SK-N-SH treated with all-trans-retinoic acid at 6 μM for 48 hours (cell line): ENCODE data around the gene CARM1.

ENCODE experiments used
- ATAC-seq: fragments of 200-7000 bp; cut with Tn5 transposase; 3 replicates; pipeline ENCODE4 v1.9.1; 2020; ENCODE audit warnings: mild to moderate bottlenecking, moderate library complexity
- ARNTL ChIP-seq: fragments of 450-650 bp; formaldehyde crosslinking; IDR thresholded peaks from 2 replicates; pipeline ENCODE4 v1.5.0; 2020; ENCODE audit warnings: low read depth, mild to moderate bottlenecking, moderate library complexity, borderline replicate concordance
- BACH2 ChIP-seq: fragments of 250-450 bp; sonication (Bioruptor Pico); IDR thresholded peaks from 2 replicates; pipeline ENCODE4 v1.9.0; 2021; ENCODE audit warnings: mild to moderate bottlenecking, borderline replicate concordance
- CREB5 ChIP-seq: fragments of 250-450 bp; sonication (Bioruptor Pico); IDR thresholded peaks from 2 replicates; pipeline ENCODE4 v1.5.1; 2020; ENCODE audit warnings: low read depth, mild to moderate bottlenecking, moderate library complexity
- CSDC2 ChIP-seq: fragments of 250-450 bp; sonication (Bioruptor Pico); IDR thresholded peaks from 2 replicates; pipeline ENCODE4 v1.5.0; 2020; ENCODE audit warnings: mild to moderate bottlenecking, moderate library complexity
- CSRNP3 ChIP-seq: fragments of 250-450 bp; sonication (Bioruptor Pico); IDR thresholded peaks from 2 replicates; pipeline ENCODE4 v1.5.1; 2021; ENCODE audit warnings: mild to moderate bottlenecking, moderate library complexity
- ESRRG ChIP-seq: fragments of 250-450 bp; sonication (Bioruptor Pico); IDR thresholded peaks from 2 replicates; pipeline ENCODE4 v1.6.1; 2021; ENCODE audit warnings: mild to moderate bottlenecking
- GLIS3 ChIP-seq: fragments of 250-450 bp; sonication (Bioruptor Pico); IDR thresholded peaks from 2 replicates; pipeline ENCODE4 v1.5.0; 2020; ENCODE audit warnings: mild to moderate bottlenecking, moderate library complexity
- ISL1 ChIP-seq: fragments of 250-450 bp; sonication (Bioruptor Pico); IDR thresholded peaks from 2 replicates; pipeline ENCODE4 v2.1.2; 2022; ENCODE audit warnings: mild to moderate bottlenecking, moderate library complexity
- OSR1 ChIP-seq: fragments of 250-450 bp; sonication (Bioruptor Pico); IDR thresholded peaks from 2 replicates; pipeline ENCODE4 v1.8.0; 2022; ENCODE audit warnings: moderate library complexity, mild to moderate bottlenecking, inconsistent platforms
- PATZ1 ChIP-seq: fragments of 250-450 bp; sonication (Bioruptor Pico); IDR thresholded peaks from 2 replicates; pipeline ENCODE4 v1.8.0; 2020; ENCODE audit warnings: mild to moderate bottlenecking, moderate library complexity, borderline replicate concordance
- POU6F1 ChIP-seq: fragments of 250-450 bp; sonication (Bioruptor Pico); IDR thresholded peaks from 2 replicates; pipeline ENCODE4 v1.8.0; 2021; ENCODE audit warnings: low read depth, mild to moderate bottlenecking, moderate library complexity, borderline replicate concordance
- PPARA ChIP-seq: fragments of 250-450 bp; sonication (Bioruptor Pico); IDR thresholded peaks from 2 replicates; pipeline ENCODE4 v1.5.0; 2020; ENCODE audit warnings: mild to moderate bottlenecking, borderline replicate concordance
- RARB ChIP-seq: fragments of 250-450 bp; sonication (Bioruptor Pico); IDR thresholded peaks from 2 replicates; pipeline ENCODE4 v1.8.0; 2021; ENCODE audit warnings: mild to moderate bottlenecking, moderate library complexity
- SNAI2 ChIP-seq: fragments of 250-450 bp; sonication (Bioruptor Pico); IDR thresholded peaks from 2 replicates; pipeline ENCODE4 v1.5.0; 2020; ENCODE audit warnings: mild to moderate bottlenecking, moderate library complexity
- TCF4 ChIP-seq: fragments of 250-450 bp; sonication (Bioruptor Pico); IDR thresholded peaks from 2 replicates; pipeline ENCODE4 v1.8.0; 2021; ENCODE audit warnings: mild to moderate bottlenecking, moderate library complexity, borderline replicate concordance
- TOX ChIP-seq: fragments of 250-450 bp; sonication (Bioruptor Pico); IDR thresholded peaks from 2 replicates; pipeline ENCODE4 v1.8.0; 2021; ENCODE audit warnings: mild to moderate bottlenecking, moderate library complexity, borderline replicate concordance
- TSHZ2 ChIP-seq: fragments of 250-450 bp; sonication (Bioruptor Pico); IDR thresholded peaks from 2 replicates; pipeline ENCODE4 v1.5.0; 2020; ENCODE audit warnings: mild to moderate bottlenecking, moderate library complexity
- ZC3H10 ChIP-seq: fragments of 250-450 bp; sonication (Bioruptor Pico); IDR thresholded peaks from 2 replicates; pipeline ENCODE4 v1.5.1; 2021; ENCODE audit warnings: mild to moderate bottlenecking, moderate library complexity
- ZFP3 ChIP-seq: fragments of 250-450 bp; sonication (Bioruptor Pico); IDR thresholded peaks from 2 replicates; pipeline ENCODE4 v1.5.0; 2020; ENCODE audit warnings: mild to moderate bottlenecking, moderate library complexity
- ZFP30 ChIP-seq: fragments of 450-650 bp; formaldehyde crosslinking; IDR thresholded peaks from 2 replicates; pipeline ENCODE4 v1.5.0; 2022; ENCODE audit warnings: mild to moderate bottlenecking, moderate library complexity
- ZNF70 ChIP-seq: fragments of 450-650 bp; formaldehyde crosslinking; IDR thresholded peaks from 2 replicates; pipeline ENCODE4 v1.5.0; 2020; ENCODE audit warnings: mild to moderate bottlenecking, moderate library complexity
- ZNF8 ChIP-seq: fragments of 450-650 bp; formaldehyde crosslinking; IDR thresholded peaks from 2 replicates; pipeline ENCODE4 v1.5.0; 2020; ENCODE audit warnings: mild to moderate bottlenecking, moderate library complexity

The CARM1 gene

GRCh38 chr19:10826846-10827245 lies 44.5 kb upstream of the CARM1 start:
- ATAC-seq = no peak
- TF ChIP-seq CREB5 (CRISPR knock-in tag) = no peak
- TF ChIP-seq ZFP3 = no peak
- TF ChIP-seq ISL1 (CRISPR knock-in tag) = no peak
- no peak for TF ChIP-seq CSDC2 (CRISPR knock-in tag)
- no peak for TF ChIP-seq TSHZ2
- TF ChIP-seq BACH2 (CRISPR knock-in tag) = no peak
- TF ChIP-seq GLIS3 (CRISPR knock-in tag) = no peak
- TF ChIP-seq ESRRG (CRISPR knock-in tag) = no peak
- TF ChIP-seq ZNF70 (CRISPR knock-in tag) = no peak
- no peak for TF ChIP-seq ZC3H10
- no peak for TF ChIP-seq POU6F1 (CRISPR knock-in tag)
- no peak for TF ChIP-seq PATZ1 (CRISPR knock-in tag)

GRCh38 chr19:10828981-10829821 lies 42.2 kb upstream of the CARM1 start:
- peak; percentile 45 for ATAC-seq

More at GRCh38 chr19:10828981-10829821, 42.2 kb upstream of the CARM1 start:
- TF ChIP-seq CREB5 (CRISPR knock-in tag) (no peak), GLIS3 (CRISPR knock-in tag) (no peak), TSHZ2 (no peak), OSR1 (CRISPR knock-in tag) (no peak), ARNTL (CRISPR knock-in tag) (no peak), ZNF70 (CRISPR knock-in tag) (no peak), TCF4 (CRISPR knock-in tag) (no peak), POU6F1 (CRISPR knock-in tag) (no peak), PPARA (CRISPR knock-in tag) (no peak), RARB (CRISPR knock-in tag) (no peak), ZFP30 (CRISPR knock-in tag) (no peak), CSDC2 (CRISPR knock-in tag) (no peak), BACH2 (CRISPR knock-in tag) (no peak), TOX (CRISPR knock-in tag) (no peak), SNAI2 (CRISPR knock-in tag) (no peak), CSRNP3 (CRISPR knock-in tag) (no peak), ESRRG (CRISPR knock-in tag) (no peak), ZNF8 (no peak)
